NCI-H1436 treated with DMSO at 0.1 percent for 48 hours (cell line): ENCODE measurements around the gene CILP2.

Experiments
- DNase-seq: peaks from one replicate; lab custom pipeline; 2025; lab: John Stamatoyannopoulos, UW

CILP2 gene

DNA sequence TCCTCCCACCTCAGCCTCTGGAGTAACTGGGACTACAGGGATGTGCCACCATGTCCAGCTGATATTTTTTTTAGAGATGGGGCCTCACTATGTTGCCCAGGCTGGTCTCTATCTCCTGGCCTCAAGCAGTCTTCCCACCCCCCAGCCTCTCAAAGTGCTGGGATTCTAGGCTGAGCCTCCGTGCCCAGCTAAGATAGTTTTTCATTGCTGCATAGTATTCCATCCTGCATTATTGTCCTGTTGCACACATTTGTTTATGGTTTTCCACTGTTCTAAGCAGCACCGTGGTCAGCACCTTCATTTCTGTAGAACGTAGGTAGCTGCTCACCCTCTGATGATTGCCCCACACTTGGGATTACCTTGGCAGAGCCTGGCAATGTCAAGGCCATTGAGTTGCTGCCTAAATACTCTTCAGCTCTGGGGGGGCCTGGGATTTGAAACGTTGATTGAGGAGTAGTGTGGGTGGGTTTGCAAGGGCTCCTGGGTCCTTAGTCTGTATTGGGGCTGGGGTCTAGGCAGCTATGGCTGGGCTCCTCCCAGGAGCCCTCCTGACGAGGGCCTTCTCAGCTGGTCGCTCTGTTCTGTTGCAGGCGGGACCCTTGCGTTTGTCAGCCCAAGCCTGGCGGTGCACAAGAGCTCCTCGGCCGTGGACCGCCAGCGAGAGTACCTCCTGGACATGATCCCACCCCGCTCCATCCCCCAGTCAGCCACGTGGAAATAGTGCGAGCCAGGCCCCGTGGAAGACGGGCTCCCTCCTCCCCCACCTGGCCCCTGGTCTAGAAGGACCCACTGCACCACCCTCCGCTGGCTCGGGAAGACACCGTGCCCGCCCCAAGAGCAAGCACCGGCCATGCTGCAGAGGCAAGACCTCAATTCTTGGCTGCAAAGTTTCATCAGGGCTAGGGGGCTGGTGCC, 33.1 kb upstream of the CILP2 start:
- no peak for DNase-seq

- no peak for DNase-seq
Observed at GRCh38 chr19:19505669-19506326, 32.3 kb upstream of the CILP2 start.

GRCh38 chr19:19506592-19506991, 31.5 kb upstream of the CILP2 start:
- no peak for DNase-seq

DNA sequence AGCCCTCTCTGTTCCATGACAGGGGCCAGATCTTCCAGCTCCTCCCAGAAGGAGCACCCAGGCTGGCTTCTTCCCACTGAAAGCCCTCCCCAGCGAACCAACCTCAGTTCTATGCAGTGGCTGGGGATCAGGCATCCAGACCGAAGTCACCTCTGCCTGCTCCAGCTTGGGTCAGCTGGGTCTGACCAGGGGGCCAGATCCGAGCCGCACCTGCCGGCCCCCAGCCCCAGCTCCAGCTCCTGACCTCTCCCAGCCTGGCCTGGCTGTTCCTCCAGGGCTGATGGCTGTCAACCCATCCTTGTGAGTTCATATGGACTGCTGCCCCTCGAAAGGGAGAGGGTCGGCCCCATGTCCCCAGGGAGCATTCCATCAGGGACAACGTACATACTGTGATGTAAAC, 30.7 kb upstream of the CILP2 start:
- no peak for DNase-seq

GRCh38 chr19:19508217-19508616, 29.8 kb upstream of the CILP2 start:
- no peak for DNase-seq

GRCh38 chr19:19510432-19510831, 27.6 kb upstream of the CILP2 start:
- no peak for DNase-seq

GRCh38 chr19:19513682-19514081, 24.4 kb upstream of the CILP2 start:
- DNase-seq, result no peak

DNA sequence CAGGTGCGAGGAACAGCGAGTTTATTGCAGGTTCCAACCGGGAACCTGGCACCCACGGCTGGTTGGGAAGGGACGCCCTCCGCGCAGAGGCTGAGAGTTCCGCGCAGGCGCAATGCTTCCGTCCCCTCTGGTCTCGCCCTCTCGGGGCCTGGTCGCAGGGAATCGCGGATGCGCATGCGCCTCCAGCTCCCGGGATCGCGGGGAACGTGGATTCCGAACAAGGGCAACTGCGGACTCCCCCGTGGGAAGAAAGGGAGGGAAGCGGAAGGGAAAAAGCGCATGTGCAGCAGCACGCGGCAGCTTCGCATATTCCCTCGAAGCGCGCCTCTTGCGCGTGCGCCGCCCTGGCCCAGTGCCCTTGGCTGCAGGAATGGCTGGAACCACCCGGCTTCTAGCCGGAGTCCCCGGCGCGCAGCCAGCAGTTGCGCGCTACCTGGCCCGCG, 23.8 kb upstream of the CILP2 start:
- no peak for DNase-seq

DNA sequence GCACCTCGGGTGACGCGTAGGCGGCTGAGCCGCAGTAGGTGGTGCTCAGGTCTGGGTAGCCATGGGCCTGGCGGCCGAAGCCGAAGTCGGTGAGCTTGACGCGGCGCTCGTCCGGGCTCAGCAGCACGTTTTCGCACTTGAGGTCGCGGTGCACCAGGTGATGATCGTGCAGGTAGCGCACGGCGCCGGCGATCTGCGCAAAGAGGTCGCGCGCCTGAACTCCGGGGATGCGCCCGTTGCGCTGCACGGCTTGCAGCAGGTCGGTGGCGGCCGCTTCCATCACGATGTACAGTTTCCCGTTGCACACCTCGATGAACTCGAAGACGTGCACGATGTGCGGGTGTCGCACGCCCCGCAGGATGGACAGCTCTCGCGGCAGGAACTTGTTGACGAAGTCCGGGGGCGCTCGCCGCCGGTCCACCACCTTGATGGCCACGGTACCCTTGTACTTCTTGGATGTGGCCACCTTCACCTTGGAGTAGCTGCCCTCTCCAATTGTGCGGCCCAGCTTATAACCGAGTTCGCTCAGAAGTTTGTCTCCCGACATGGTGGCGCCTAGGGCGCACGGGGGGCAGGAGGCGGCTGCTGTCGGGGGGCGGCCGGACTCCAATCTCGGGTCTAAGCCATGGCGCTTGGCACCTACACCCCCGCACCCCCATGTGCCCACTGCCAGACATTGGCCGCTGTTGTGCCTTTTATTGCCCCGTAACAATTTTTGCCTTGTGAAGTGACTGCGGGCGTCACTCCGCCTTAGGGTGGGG, 23.0 kb upstream of the CILP2 start, which contains the start of gene TSSK6:
Gene TSSK6, minus strand, starts transcription at position 668 of the 761 bp plus-strand sequence. Its CDS starts 121 bp downstream, at position 547.
- no peak for DNase-seq

GRCh38 chr19:19515642-19516519, 22.2 kb upstream of the CILP2 start, which contains the start of gene NDUFA13:
NDUFA13 (plus strand) TSS chr19:19516225; CDS start chr19:19516239, 14 bp downstream.
- peak; percentile 42 for DNase-seq

DNA sequence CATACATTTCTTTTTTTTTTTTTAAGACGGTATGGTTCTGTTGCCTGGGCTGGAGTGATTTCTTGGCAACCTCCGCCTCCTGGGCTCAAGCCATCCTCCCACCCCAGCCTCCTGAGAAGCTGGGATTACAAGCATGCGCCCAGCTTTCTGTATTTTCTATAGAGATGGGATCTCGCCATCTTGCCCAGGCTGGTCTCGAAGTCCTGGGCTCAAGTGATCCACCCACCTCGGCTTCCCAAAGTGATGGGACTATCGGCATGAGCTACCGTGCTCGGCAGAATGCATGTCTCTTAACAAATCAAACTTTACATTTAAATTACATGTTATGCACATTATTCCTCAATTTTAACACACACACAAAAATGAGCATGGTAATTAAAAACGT, 20.8 kb upstream of the CILP2 start:
- no peak for DNase-seq

DNA sequence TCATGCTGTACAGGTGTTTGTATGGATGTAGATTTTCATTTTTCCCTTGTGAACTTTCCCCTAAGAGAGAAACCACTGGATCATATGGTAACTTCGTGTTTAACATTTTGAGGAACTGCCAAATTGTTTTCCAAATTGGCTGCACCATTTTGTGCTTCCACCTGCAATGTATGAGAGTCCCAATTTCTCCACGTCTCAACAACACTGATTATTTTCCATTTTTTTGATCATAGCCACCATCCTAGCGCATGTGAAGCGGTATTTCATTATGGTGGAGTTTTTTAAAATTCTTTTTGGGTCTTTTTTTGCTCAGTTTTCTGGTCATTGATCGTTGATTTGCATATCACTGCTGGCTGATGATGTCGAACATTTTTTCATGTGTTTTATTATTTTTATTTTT, 17.1 kb upstream of the CILP2 start:
- no peak for DNase-seq

- DNase-seq, result no peak
Observed at GRCh38 chr19:19523177-19523576, 14.9 kb upstream of the CILP2 start.

DNA sequence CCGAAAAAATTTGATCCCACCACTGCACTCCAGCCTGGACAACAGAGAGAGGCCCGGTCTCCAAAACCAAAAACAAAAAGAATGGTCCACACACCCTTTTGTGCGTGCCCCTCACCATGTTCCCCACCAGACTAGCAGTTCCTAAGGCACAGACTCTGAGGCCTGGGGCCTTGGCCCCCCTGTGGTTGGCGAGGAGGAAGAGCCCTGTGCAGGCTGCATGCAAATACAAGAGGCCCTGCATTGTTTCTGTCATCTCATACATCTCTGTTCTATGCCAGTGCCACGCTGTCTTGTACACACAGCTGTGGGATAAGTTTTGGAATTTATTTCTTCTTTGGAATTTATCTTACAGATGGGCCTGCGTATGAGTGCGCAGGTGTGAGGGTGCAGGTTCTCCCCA, 14.0 kb upstream of the CILP2 start:
- DNase-seq, result no peak

DNA sequence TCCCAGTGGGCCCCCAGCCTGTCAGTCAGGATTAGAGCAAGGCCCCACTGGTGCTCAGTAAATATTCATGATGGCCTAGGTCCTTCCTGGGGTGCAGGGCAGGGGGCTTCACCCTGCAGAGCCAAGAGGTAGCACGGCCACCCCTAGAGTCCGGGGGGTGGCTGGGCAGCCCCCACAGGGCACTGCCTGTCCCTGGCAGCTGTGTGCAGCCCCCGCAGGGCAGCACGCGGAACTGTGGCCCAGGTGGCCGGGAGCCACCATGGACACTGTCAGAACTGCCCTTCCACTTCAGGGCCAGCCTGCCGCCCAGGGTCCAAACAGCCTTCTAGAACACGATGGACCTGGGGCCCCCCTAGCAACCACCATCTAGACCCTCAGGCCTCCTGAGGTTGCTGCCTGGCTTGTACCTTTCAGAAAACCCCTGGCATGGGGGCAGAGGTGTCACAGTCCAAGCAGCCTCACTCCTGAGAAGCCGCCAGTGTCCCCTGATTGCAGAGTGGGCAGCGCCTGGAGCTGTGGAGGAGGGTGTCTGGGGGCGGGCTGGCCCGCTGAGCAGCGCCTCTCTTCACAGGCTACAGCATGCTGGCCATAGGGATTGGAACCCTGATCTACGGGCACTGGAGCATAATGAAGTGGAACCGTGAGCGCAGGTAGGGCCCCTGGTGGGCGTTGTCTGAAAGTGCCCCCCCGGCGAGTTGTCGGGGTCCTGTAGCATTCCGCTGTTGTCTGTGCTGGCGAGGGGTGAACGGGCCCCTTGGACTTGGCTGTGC, 12.3 kb upstream of the CILP2 start:
- DNase-seq, result no peak

DNA sequence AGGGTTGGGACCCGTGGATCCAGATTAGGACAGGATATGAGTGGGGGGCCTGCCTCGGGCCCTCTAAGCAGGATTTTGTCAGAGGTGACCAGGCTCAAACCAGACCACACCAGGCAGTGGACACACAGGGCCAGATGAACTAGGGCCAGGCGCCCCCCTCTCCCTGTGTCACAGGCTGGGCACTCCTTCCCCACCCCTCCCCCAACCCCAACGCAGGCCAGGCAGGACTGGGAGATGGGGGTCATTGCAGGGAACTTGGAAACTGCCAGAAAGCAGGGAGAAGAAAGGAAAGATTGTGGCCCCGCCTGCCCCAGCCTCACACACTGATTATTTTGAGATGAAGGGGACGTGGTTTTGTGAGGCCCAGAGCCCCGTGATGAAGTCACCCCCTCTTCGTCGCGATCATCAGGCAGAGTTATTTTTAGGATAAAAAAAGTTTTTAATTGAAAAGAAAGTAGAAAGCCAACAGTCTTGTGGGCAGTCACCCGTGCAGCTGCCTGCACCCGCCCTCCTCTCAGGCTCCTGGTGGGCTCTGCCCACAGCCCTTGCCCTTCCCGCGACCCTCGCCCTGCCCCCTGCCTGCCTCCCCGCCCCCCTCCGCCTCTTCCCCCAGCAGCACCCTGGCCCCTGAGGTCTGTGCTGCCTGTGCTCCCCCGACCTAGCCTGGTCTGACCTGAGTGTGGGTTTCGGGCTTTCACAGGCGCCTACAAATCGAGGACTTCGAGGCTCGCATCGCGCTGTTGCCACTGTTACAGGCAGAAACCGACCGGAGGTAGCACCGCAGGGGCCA, 11.3 kb upstream of the CILP2 start:
- no peak for DNase-seq

DNA sequence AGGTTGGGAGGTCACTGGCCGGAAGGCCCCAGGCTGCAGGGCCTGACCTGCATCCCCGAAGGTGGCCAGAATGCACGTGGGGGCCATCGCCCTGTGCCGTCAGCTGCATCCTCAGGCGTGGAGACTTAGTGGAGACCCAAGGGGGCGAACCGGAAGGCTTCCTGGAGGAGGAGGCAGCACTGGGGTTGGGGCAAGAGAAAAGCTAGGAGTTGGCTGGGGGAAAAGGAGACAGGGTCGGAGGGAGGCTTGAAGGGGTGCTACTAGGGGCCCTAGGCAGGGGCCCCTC, 10.8 kb upstream of the CILP2 start:
- DNase-seq, result no peak

GRCh38 chr19:19527674-19528625, 10.1 kb upstream of the CILP2 start:
- DNase-seq, result no peak
